GM18499 (cell line): ENCODE results near the gene UBN1.

Experiments used
- ATAC-seq: cut with Tn5 transposase; IDR thresholded peaks from one replicate; pipeline ENCODE4 v1.9.1; 2021; ENCODE audit warnings: moderate number of reproducible peaks; ENCODE audit not compliant: insufficient read depth, unreplicated experiment

Gene UBN1

GRCh38 chr16:4852221-4852872 is 5.1 kb downstream of the UBN1 start:
- ATAC-seq: no peak

DNA sequence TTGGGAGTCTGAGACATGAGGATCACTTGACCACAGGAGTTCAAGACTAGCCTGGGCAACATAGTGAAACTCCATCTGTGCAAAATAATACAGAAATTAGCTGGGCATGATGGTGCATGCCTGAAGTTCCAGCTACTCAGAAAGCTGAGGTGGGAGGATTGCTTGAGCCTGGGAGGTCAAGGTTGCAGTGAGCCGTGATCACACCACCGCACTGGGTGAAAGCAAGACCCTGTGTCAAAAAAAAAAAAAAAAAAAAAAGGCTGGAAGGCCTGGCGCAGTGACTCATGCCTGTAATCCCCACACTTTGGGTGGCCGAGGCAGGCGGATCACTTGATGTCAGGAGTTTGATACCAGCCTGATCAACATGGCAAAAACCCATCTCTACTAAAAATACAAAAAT is 8.1 kb downstream of the UBN1 start:
- no peak for ATAC-seq

- ATAC-seq: no peak
Measured at GRCh38 chr16:4855804-4856203, 8.5 kb downstream of the UBN1 start.

- no peak for ATAC-seq
Measured at GRCh38 chr16:4859190-4859899, 12.1 kb downstream of the UBN1 start.

DNA sequence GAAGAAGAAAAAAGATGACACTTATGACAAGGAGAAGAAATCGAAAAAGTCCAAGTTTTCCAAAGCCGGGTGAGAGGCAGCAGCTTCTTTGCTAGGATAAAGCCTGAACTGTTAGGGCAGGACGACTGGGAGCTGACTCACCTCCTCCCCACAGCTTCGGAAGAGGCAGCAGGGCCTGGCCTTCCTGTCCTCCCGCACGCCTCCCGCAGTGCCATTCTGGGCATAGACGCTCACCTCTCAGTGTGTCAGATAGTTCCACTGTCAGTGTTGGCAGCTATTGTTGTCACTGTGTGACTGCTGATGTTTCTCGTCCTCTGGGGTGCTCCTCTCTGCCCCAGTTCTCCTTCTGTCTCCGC is 12.6 kb downstream of the UBN1 start:
- no peak for ATAC-seq

GRCh38 chr16:4860727-4861342 is 13.6 kb downstream of the UBN1 start:
- ATAC-seq: no peak

DNA sequence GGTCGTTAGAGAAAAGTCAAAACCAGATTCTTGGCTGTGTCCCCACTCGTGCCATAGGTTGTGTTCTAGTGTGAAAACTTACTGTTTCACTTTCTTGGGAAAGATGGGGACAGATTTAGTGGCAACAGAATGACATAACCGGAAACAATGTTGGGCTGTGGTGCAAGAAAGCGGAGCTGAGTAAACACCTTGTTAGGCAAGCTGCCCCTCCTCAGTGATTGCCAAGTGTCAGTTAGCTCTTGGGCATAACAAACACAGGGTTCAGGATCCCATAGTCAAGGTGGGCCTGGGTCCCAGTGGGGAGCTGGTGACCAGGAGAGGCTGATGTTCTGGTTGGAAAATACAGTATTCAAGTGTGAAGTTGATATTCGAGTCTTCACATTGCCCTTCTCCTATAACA is 15.4 kb downstream of the UBN1 start:
- no peak for ATAC-seq

- ATAC-seq: no peak
Measured at GRCh38 chr16:4864728-4865127, 17.4 kb downstream of the UBN1 start.

DNA sequence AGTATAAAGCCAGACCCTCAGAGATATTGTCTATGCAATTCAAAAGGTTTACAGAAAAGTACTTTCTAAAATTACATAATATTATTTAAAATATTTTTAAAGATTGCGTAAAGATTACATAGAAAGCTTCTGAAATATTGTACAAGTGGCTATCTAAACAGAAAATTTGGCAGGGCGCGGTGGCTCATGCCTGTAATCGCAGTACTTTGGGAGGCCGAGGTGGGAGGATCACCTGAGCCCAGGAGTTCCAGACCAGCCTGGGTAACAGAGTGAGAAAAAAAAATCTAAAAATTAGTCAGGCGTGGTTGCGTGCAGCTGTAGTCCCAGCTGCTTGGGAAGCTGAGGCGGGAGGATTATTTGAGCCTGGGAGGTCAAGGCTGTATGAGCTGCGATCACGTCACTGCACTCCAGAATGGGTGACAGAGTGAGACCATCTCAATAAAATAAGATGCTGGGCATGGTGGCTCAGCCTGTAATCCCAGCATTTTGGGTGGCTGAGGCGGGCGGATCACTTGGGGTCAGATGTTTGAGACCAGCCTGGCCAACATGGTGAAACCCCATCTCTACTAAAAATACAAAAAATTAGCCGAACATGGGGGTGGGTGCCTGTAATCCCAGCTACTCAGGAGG is 18.1 kb downstream of the UBN1 start:
- no peak for ATAC-seq

DNA sequence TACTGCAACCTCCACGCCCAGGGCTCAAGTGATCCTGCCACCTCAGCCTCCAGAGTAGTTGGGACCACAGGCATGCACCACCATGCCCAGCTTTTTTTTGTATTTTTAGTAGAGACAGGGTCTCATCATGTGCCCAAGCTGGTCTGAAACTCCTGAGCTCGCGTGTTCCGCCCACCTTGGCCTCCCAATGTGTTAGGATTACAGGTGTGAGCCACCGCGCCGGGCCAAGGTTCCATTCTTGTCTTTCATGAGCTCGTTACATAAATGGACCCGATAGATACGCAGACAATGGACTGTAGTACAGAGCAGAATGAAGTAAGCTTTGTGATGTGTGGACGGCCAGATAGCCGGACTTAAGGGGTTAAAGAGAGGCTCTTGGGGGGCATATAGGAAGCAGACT is 19.3 kb downstream of the UBN1 start:
- ATAC-seq: no peak

- no peak for ATAC-seq
Measured at GRCh38 chr16:4868026-4868425, 20.7 kb downstream of the UBN1 start.

GRCh38 chr16:4868535-4868934 is 21.3 kb downstream of the UBN1 start:
- ATAC-seq: no peak

DNA sequence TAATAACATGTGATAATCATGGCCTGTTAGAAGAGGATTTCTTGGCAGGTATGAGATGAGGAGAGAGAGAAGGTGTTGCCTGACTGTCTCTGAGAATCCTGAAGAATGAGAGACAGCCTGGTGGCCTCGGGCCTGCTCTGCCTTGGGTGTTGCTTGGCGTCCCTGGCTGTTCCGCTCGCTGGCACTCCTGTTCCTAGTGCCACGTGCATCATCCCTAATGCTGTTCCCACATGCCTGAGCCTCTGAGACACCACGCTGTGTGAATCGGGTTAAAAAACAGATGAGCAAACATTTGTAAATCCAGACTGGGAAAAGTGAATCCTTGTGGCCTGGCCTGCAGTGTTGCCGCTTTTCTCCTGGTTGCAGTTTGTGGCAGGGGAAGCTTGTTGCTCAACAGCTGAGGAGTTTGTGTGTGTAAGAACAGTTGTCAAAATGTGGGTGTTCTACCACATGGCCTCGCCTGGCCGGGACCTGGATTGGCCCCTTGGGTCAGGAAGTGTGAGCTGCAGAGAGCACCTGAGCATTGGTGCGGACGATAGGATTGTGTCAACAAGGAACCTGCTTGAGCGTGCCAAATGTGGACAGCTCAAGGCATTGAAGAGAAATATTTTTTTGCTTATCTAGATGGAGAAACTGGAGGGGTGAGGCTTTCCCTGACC is 22.0 kb downstream of the UBN1 start:
- ATAC-seq: no peak

DNA sequence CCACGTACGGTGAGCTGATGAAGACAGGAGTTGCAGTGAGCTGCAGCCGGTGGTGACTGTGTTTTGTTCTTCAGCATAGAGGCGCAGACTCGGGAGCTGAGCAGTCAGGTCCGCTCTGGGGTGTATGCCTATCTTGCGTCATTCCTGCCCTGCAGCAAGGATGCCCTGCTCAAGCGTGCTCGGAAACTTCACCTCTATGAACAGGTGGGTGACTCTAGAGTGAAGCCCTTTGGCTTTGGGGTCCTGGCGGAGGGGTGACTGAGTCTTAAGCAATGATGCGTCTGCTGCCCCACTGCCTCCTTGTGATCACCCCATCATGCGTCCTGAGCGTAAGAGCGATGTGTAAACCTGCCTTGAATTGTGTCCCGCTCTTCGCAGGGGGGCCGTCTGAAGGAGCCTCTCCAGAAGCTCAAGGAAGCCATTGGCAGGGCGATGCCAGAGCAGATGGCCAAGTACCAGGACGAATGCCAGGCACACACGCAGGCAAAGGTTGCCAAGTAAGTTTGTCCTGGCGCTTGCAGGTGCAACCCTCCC is 22.9 kb downstream of the UBN1 start:
- no peak for ATAC-seq

GRCh38 chr16:4871071-4871470 is 23.8 kb downstream of the UBN1 start:
- ATAC-seq: no peak

DNA sequence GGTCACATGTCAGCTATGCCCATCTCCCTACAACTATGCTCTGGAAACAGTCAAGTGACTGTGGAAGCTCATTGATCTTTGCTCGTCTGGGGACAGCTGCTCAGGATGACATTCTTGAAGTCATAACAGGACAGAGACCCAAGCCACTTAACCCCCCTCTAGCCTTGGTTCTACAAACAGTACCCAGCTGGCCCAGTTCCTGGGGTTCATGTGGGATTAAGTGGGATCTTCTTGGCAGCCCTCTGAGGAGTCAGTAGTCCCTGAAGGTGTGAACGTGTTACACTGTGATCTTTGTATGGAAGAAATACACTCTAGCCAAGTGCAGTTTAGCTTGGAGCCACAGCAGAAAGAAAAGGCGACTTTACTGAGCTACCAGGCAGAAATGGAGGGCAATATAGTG is 25.8 kb downstream of the UBN1 start:
- ATAC-seq: no peak

GRCh38 chr16:4874666-4875065 is 27.4 kb downstream of the UBN1 start:
- no peak for ATAC-seq

DNA sequence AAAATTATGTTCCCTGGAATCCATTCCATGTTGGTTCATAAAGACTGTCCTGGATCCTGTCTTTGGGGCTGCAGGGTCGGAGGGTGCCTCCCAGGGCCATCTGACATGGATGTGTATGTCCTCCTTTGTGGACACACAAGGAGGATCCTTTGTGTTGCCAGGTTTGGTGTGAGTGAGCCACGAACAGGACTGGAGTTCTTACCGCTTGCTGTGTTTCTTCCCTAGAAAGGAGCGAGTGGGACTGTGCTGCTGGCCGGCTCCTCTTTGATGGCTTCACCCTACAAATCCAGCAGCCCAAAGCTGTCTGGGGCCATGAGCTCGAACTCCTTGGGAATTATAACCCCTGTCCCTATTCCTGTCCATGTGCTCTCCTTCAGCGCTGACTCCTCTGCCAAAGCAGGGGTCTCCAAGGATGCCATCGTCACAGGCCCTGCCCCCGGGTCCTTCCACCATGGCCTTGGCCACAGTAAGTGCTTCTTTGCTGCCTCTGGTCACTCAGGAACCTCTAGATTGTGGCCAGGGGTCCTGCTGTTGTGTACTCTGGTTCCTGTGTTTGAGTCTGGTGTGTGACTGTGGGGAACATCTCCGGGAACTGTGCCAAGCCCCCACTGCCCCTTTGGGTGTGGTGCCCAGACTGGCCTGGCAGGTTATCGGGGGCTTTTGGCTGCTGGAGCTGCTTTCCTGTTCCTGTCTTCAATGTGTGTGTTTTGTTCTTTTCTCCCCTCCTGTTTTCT is 29.5 kb downstream of the UBN1 start:
- ATAC-seq: no peak

DNA sequence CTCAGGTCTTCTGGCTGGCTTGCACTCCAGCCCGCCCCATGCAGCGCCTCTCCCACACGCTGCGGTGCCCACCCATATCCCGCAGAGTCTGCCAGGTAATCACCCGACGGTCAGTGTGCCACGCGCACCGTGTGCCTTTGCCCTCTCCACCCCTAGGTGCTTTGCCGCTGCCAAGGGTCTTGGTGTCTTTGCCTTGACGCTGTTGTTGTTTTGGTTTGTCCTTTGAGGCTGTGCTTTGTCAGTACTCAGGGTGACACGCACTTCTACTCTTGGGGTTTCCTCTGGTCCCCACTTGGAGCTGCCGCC is 30.1 kb downstream of the UBN1 start:
- ATAC-seq: no peak

DNA sequence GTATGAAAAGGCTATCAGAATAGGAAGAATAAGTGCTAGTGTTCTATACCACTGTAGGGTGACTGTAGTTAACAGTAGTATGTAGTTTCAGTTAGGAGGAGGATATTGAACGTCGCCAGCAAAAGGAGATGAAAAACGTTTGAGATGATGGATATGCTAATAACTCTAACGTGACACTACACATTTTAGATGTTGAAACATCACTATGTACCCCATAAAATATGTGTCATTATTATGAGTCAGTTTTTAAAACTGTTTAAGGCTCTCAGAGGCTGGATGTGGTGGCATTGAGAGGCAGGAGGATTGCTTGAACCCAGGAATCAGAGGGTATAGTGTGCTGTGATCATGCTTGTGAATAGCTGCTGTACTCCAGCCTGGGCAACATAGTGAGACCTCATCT is 31.8 kb downstream of the UBN1 start:
- no peak for ATAC-seq
